Keratinocyte (primary cell): ENCODE measurements around the gene GJB4. TPM values are rescaled to one million over a fixed set of nuclear protein-coding genes. Genes with fewer than 3 reads are reported as not detected.

Source experiments
- DNase-seq: peaks from one replicate; pipeline ENCODE4 v3.0.0-alpha.2; 2011; ENCODE audit warnings: low read depth, missing footprints, low spot score
- FAIRE-seq: peaks from 2 replicates; lab custom pipeline; 2011; peaks lifted over from hg19 to GRCh38; lab: Jason Lieb, UNC
- H2AFZ ChIP-seq: 2 replicates; pipeline ENCODE4 v1.6.0; 2012; ENCODE audit warnings: low read length, control low read depth, inconsistent platforms; ENCODE audit not compliant: control insufficient read depth
- H3K27ac ChIP-seq: 2 replicates; pipeline ENCODE4 v1.5.1; 2011; ENCODE audit warnings: low read length; ENCODE audit not compliant: control insufficient read depth, insufficient read depth
- H3K27me3 ChIP-seq: 3 replicates; pipeline ENCODE4 v1.6.0; 2011; ENCODE audit warnings: low read length; ENCODE audit not compliant: control insufficient read depth, insufficient read depth; ENCODE audit errors: extremely low read depth
- H3K36me3 ChIP-seq, 2 experiments: 2 replicates in 1 of 2; 3 replicates in 1 of 2; pipeline ENCODE4 v1.5.1; 2011; ENCODE audit warnings: low read length in 2 of 2, mild to moderate bottlenecking in 1 of 2; ENCODE audit not compliant: control insufficient read depth in 2 of 2, insufficient read depth in 2 of 2; ENCODE audit errors: extremely low read depth in 1 of 2
- H3K4me1 ChIP-seq: 3 replicates; pipeline ENCODE4 v1.5.1; 2011; ENCODE audit warnings: low read length; ENCODE audit not compliant: control insufficient read depth, insufficient read depth; ENCODE audit errors: extremely low read depth
- H3K4me2 ChIP-seq: 3 replicates; pipeline ENCODE4 v1.6.0; 2011; ENCODE audit warnings: low read depth, low read length; ENCODE audit not compliant: control insufficient read depth, insufficient read depth; ENCODE audit errors: extremely low read depth
- H3K4me3 ChIP-seq, 3 experiments: fragments of 200-600 bp in 1 of 3; sonication (generic) in 1 of 3; 2 replicates in 2 of 3; 3 replicates in 1 of 3; pipeline ENCODE4 v1.5.1; 2011 to 2016; ENCODE audit warnings: low read length in 3 of 3, mild to moderate bottlenecking in 3 of 3, control low read depth in 2 of 3, inconsistent platforms in 1 of 3, low read depth in 1 of 3, mixed read lengths in 1 of 3, mixed run types in 1 of 3, moderate library complexity in 1 of 3; ENCODE audit not compliant: control insufficient read depth in 2 of 3, insufficient read depth in 2 of 3; ENCODE audit errors: extremely low read depth in 1 of 3
- H3K79me2 ChIP-seq: 2 replicates; pipeline ENCODE4 v1.6.0; 2012; ENCODE audit warnings: low read length; ENCODE audit not compliant: control insufficient read depth, insufficient read depth
- H3K9ac ChIP-seq: 3 replicates; pipeline ENCODE4 v1.6.0; 2011; ENCODE audit warnings: low read length; ENCODE audit not compliant: control insufficient read depth, insufficient read depth; ENCODE audit errors: extremely low read depth
- H3K9me1 ChIP-seq: 3 replicates; pipeline ENCODE4 v1.6.0; 2011; ENCODE audit warnings: low read length; ENCODE audit not compliant: control insufficient read depth, insufficient read depth; ENCODE audit errors: extremely low read depth
- H3K9me3 ChIP-seq: 2 replicates; pipeline ENCODE4 v1.5.1; 2012; ENCODE audit warnings: low read depth, low read length; ENCODE audit not compliant: control insufficient read depth
- H4K20me1 ChIP-seq: 3 replicates; pipeline ENCODE4 v1.6.0; 2011; ENCODE audit warnings: low read length; ENCODE audit not compliant: control insufficient read depth, insufficient read depth; ENCODE audit errors: extremely low read depth
- CTCF ChIP-seq, 3 experiments: IDR thresholded peaks in 1 of 3; conservative IDR thresholded peaks in 1 of 3; optimal IDR thresholded peaks in 1 of 3; 2 replicates in 2 of 3; 3 replicates in 1 of 3; pipeline versions ENCODE3 to v1.5.1; 2011; ENCODE audit warnings: low read length in 3 of 3, mild to moderate bottlenecking in 3 of 3, moderate library complexity in 2 of 3, control low read depth in 1 of 3, inconsistent platforms in 1 of 3; ENCODE audit not compliant: insufficient read depth in 2 of 3; ENCODE audit errors: extremely low read depth in 1 of 3
- EZH2 ChIP-seq: IDR thresholded peaks from one replicate; pipeline ENCODE4 v1.6.1; 2012; ENCODE audit warnings: inconsistent platforms, mild to moderate bottlenecking, low read length, moderate library complexity
- dilution Hi-C: fragments of 300-500 bp; cut with MboI; formaldehyde crosslinking; loops from one replicate; pipeline ENCODE4 v1.7.0; 2020; ENCODE audit warnings: low sequenced_read_pairs; ENCODE audit not compliant: extremely low pct_ligation_motif_present
- polyA plus RNA-seq, 5 experiments: library from polyadenylated mRNA; depleted of rRNA in 3 of 5; stranded (reverse) in 3 of 5; stranded (forward) in 1 of 5; unstranded in 1 of 5; fragments of >200 nt; gene quantifications; 1 replicate in 1 of 5; 2 replicates in 3 of 5; 3 replicates in 1 of 5; pipeline versions ENCODE4 v1.2.1 to v1.2.3, GENCODE V29; 2011 to 2012; ENCODE audit warnings: missing spikeins in 2 of 5, low read depth in 1 of 5, low replicate concordance in 1 of 5

GJB4 gene
- polyA plus RNA-seq, 1 donor (not counting 4 experiments of a cell fraction or from before 2014, with no cell fraction given), result 18.1 TPM

- H3K9me1 ChIP-seq, result no peaks in the 10 kb centered on the region
- no peaks in the 10 kb centered on the region for H3K79me2 ChIP-seq
- dilution Hi-C loops, result no loop called here
- no peak overlapping the region for H3K27ac ChIP-seq
- no peaks in the 10 kb centered on the region for H3K9me3 ChIP-seq
- no peaks in the 10 kb centered on the region for H4K20me1 ChIP-seq
- no peak overlapping the region for H3K4me2 ChIP-seq
- FAIRE-seq, result no peak
- no peak for DNase-seq
- no peak overlapping the region for H3K4me3 ChIP-seq
- TF ChIP-seq EZH2 (no peak), CTCF (optimal IDR thresholded peaks at IDR 0.05 in 1 of 3, IDR thresholded peaks at IDR 0.05 in 1 of 3, conservative IDR thresholded peaks at IDR 0.05 in 1 of 3; ENCODE audit: extremely low read depth in 1 of 3, insufficient read depth in 2 of 3, low read length in 3 of 3) (no peak)
- H3K27me3 ChIP-seq, result no peaks in the 10 kb centered on the region
- H3K9ac ChIP-seq, result no peak overlapping the region
- H2AFZ ChIP-seq, result no peak overlapping the region
- peaks cover 44% of the 10 kb centered on the region for H3K4me1 ChIP-seq
- no peaks in the 10 kb centered on the region for H3K36me3 ChIP-seq
These were observed 15.4 kb downstream of the GJB4 start for GRCh38 chr1:34774957-34775356.

GRCh38 chr1:34776911-34777310 lies 17.4 kb downstream of the GJB4 start:
- no peak overlapping the region for H3K9ac ChIP-seq
- H3K9me1 ChIP-seq, result no peaks in the 10 kb centered on the region
- H3K4me1 ChIP-seq, result peaks cover 40% of the 10 kb centered on the region
- no peaks in the 10 kb centered on the region for H4K20me1 ChIP-seq
- H3K27ac ChIP-seq, result no peak overlapping the region
- peaks cover 11% of the 10 kb centered on the region for H3K79me2 ChIP-seq
- no peak overlapping the region for H2AFZ ChIP-seq
- H3K27me3 ChIP-seq, result no peaks in the 10 kb centered on the region
- TF ChIP-seq CTCF (optimal IDR thresholded peaks at IDR 0.05 in 1 of 3, IDR thresholded peaks at IDR 0.05 in 1 of 3, conservative IDR thresholded peaks at IDR 0.05 in 1 of 3; ENCODE audit: extremely low read depth in 1 of 3, insufficient read depth in 2 of 3, low read length in 3 of 3) (no peak), EZH2 (no peak)
- H3K36me3 ChIP-seq, result no peaks in the 10 kb centered on the region
- H3K4me2 ChIP-seq, result no peak overlapping the region
- no peak for FAIRE-seq
- H3K4me3 ChIP-seq, result no peak overlapping the region
- dilution Hi-C loops, result no loop called here
- DNase-seq, result no peak
- no peaks in the 10 kb centered on the region for H3K9me3 ChIP-seq
